ENCODE data around the gene CRYGA.
"Not testable (repeated sequence)": the region's sequence is repeated elsewhere in the genome, so short reads cannot be mapped to it uniquely, and the experiment has no call there.

CRYGA gene

DNA sequence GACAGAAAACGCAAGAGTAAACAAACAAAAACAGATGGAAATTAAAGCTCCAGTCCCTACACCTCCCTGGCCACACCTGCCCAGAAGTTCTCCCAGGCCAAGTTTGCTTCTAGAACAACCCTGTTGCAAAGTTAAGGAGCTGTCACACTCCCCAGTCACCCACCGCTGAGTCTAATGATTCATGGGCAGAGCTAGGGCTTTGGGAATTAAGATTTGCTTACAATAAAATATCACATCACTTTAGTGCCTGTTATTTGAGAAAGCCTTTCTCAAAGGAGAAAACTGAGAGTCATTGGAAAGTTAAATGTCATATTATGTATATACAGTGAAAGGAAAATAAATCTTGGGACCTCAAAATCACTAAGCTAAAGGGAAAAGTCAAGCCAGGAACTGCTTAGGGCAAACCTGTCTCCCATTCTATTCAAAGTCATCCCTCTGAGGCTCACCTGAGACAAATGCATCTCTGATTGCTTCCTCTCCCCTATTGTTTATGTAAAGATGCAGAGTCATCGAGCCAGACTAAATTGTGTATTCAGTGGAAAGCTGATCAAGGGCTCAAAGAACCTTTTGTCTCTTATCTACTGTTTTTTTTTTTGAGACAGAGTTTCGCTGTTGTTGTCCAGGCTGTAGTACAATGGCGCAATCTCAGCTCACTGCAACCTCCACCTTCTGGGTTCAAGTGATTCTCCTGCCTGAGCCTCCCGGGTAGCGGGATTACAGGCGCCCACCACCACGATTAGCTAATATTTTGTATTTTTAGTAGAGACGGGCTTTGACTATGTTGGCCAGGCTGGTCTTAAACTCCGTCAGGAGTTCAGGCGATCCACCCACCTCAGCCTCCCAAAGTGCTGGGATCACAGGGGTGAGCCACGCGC, 20.2 kb downstream of the CRYGA start:
- H3K36me3 ChIP-seq (ENCODE audit: low read depth), result no peaks in the 10 kb centered on the region
- H3K4me3 ChIP-seq (ENCODE audit: severe bottlenecking), result no peak overlapping the region
- ATAC-seq (ENCODE audit: low read depth) (no peak), DNase-seq (ENCODE audit: low spot score) (no peak)
- no peaks in the 10 kb centered on the region for H3K9me3 ChIP-seq (ENCODE audit: severe bottlenecking)
- H3K27me3 ChIP-seq (ENCODE audit: insufficient read depth, poor library complexity, severe bottlenecking), result no peaks in the 10 kb centered on the region
- TF ChIP-seq, protein P1, sequence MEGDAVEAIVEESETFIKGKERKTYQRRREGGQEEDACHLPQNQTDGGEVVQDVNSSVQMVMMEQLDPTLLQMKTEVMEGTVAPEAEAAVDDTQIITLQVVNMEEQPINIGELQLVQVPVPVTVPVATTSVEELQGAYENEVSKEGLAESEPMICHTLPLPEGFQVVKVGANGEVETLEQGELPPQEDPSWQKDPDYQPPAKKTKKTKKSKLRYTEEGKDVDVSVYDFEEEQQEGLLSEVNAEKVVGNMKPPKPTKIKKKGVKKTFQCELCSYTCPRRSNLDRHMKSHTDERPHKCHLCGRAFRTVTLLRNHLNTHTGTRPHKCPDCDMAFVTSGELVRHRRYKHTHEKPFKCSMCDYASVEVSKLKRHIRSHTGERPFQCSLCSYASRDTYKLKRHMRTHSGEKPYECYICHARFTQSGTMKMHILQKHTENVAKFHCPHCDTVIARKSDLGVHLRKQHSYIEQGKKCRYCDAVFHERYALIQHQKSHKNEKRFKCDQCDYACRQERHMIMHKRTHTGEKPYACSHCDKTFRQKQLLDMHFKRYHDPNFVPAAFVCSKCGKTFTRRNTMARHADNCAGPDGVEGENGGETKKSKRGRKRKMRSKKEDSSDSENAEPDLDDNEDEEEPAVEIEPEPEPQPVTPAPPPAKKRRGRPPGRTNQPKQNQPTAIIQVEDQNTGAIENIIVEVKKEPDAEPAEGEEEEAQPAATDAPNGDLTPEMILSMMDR (IDR thresholded peaks at IDR 0.05; ENCODE audit: poor library complexity, severe bottlenecking), result no peak
- H3K4me1 ChIP-seq (ENCODE audit: insufficient read depth, poor library complexity, severe bottlenecking), result peaks cover 3% of the 10 kb centered on the region
- H3K27ac ChIP-seq (ENCODE audit: poor library complexity, severe bottlenecking), result no peak overlapping the region

DNA sequence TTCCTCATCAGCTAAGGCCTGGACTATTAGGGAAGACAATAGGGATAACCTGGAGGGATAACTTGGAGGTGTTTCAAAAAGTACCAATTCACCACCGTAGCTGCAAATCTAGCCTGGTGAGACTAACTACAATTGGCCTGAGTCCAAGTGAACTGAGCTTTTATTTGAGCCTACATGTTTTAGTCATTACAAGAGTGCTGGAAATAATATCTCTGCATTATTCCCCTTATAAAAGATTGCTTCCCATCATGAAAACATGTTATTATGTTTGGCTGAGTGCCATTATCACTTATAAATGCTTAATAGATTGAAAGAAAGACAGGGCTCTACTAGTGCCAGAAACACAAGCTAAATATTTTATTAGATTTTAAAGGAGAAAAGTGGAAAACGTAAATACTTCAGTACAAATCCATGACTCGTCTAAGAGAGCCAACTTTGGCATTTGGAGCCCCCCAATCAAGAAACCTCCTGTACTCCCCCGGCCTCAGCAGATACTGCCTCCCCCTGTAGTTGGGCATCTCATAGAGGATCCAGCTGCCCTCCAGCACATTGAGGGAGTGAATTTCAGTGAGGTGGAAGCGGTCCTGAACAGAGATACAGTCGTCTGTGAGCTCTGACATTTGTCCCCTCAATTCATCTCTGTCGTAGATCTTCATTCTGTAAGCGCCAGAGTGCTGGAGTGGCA, 21.0 kb downstream of the CRYGA start:
- Histone ChIP-seq H3K4me1 (ENCODE audit: insufficient read depth, poor library complexity, severe bottlenecking) (peaks cover 3% of the 10 kb centered on the region), H3K27ac (ENCODE audit: poor library complexity, severe bottlenecking) (no peak overlapping the region), H3K4me3 (ENCODE audit: severe bottlenecking) (no peak overlapping the region), H3K9me3 (ENCODE audit: severe bottlenecking) (no peaks in the 10 kb centered on the region), H3K36me3 (ENCODE audit: low read depth) (no peaks in the 10 kb centered on the region), H3K27me3 (ENCODE audit: insufficient read depth, poor library complexity, severe bottlenecking) (no peaks in the 10 kb centered on the region)
- TF ChIP-seq, protein P1 (IDR thresholded peaks at IDR 0.05; ENCODE audit: poor library complexity, severe bottlenecking), result no peak
- DNase-seq (ENCODE audit: low spot score) (no peak), ATAC-seq (ENCODE audit: low read depth) (peak; percentile 45; the same call in 2 of the 3 replicates)

DNA sequence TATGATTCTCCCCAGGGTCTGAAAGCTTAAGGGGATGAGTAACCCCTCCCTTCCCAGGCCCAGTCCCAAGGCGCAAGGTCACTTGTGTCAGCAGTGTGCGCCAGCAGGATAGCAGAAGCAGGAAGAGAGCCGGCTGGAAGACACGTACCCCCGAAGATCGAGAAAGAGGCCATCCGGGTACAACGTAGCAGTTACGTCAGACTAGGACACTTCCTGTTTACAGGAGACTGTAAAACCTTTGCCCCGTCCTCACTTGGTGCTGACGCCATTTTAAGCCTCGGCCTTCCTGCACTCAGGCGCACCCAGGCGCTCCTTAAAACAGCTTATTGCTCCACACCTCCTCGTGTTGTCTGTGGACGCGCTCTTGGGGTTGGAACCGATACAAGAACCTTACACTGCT, 23.9 kb downstream of the CRYGA start:
- TF ChIP-seq, protein P1 (IDR thresholded peaks at IDR 0.05; ENCODE audit: poor library complexity, severe bottlenecking), result no peak
- no peaks in the 10 kb centered on the region for H3K27me3 ChIP-seq (ENCODE audit: insufficient read depth, poor library complexity, severe bottlenecking)
- DNase-seq (ENCODE audit: low spot score), result no peak
- no peak overlapping the region for H3K27ac ChIP-seq (ENCODE audit: poor library complexity, severe bottlenecking)
- peaks cover 3% of the 10 kb centered on the region for H3K4me1 ChIP-seq (ENCODE audit: insufficient read depth, poor library complexity, severe bottlenecking)
- ATAC-seq (ENCODE audit: low read depth), result no peak
- H3K36me3 ChIP-seq (ENCODE audit: low read depth), result no peaks in the 10 kb centered on the region
- H3K4me3 ChIP-seq (ENCODE audit: severe bottlenecking), result no peak overlapping the region
- no peaks in the 10 kb centered on the region for H3K9me3 ChIP-seq (ENCODE audit: severe bottlenecking)

DNA sequence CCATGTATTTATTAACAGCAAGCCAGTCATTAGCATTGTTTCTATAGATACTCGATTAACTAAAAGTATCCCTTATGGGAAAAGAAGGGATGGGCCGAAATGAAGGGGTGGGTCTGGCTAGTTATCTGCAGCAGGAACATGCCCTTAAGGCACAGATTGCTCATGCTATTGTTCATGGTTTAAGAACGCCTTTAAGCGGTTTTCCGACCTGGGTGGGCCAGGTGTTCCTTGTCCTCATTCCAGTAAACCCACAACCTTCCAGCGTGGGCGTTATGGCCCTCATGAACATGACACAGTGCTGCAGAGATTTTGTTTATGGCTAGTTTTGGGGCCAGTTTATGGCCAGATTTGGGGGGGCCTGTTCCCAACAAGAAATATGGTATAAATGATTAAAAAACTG, 25.1 kb downstream of the CRYGA start:
- H3K4me1 ChIP-seq (ENCODE audit: insufficient read depth, poor library complexity, severe bottlenecking); ATAC-seq (ENCODE audit: low read depth): not testable (repeated sequence)

DNA sequence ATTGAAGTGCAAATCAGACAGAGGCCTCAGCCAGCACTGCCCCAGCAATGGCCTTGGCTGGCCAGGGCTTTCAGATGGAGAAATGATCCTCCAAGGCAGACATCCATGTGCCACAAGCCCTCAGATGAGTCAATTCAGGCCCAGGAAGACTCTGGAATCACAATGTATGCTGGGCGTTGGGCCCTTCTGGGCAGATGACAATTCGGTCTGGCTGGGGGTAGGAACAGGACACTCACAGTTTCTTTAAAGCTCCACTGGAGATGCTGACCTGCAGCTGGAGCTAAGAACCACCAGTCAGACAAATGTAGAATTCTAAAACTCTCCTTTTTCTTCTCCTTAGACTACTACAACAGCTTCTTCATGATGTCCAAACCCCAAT, 26.7 kb downstream of the CRYGA start:
- H3K4me1 ChIP-seq (ENCODE audit: insufficient read depth, poor library complexity, severe bottlenecking), result no peaks in the 10 kb centered on the region
- H3K9me3 ChIP-seq (ENCODE audit: severe bottlenecking), result no peaks in the 10 kb centered on the region
- ATAC-seq (ENCODE audit: low read depth) (no peak), DNase-seq (ENCODE audit: low spot score) (no peak)
- no peaks in the 10 kb centered on the region for H3K36me3 ChIP-seq (ENCODE audit: low read depth)
- H3K27ac ChIP-seq (ENCODE audit: poor library complexity, severe bottlenecking), result no peak overlapping the region
- H3K4me3 ChIP-seq (ENCODE audit: severe bottlenecking), result no peak overlapping the region
- TF ChIP-seq, protein P1 (IDR thresholded peaks at IDR 0.05; ENCODE audit: poor library complexity, severe bottlenecking), result no peak
- no peaks in the 10 kb centered on the region for H3K27me3 ChIP-seq (ENCODE audit: insufficient read depth, poor library complexity, severe bottlenecking)

More for the DNA sequence above, 25.1 kb downstream of the CRYGA start:
- H3K27ac ChIP-seq (ENCODE audit: poor library complexity, severe bottlenecking); H3K4me3 ChIP-seq (ENCODE audit: severe bottlenecking); H3K36me3 ChIP-seq (ENCODE audit: low read depth); DNase-seq (ENCODE audit: low spot score); H3K9me3 ChIP-seq (ENCODE audit: severe bottlenecking); H3K27me3 ChIP-seq (ENCODE audit: insufficient read depth, poor library complexity, severe bottlenecking): not testable (repeated sequence)

All from RWPE2 (cell line).